Measurements from ENCODE around the gene MASP2. TPM values are rescaled to one million over a fixed set of nuclear protein-coding genes. Genes with fewer than 3 reads are reported as not detected.

MASP2 gene
- total and polyA plus RNA-seq, 9 of the 15 experiments (the other 6 are each of a cell fraction or from before 2014, with no cell fraction given) = 0.01 to 0.23 (median 0.06) TPM; not detected in 3

DNA sequence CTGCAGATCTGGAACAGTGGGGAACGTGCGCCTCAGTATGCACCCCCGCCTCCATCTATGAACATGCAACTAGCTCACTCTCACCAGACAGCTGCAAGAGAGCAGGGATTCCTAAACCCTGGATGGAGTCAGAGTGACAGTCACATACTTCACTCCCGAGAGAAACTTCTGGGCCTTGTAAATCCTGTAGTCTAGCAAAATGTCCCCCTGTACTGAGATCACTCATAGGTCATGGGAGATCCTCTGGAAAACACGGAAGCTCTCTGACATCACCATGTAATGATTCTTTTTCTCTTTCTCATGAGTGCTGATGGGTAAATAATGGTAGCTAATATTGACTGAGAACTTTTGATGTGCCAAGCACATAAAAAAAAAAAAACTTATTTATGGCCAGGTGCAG lies 57.9 kb downstream of the MASP2 start (continued):
- TF ChIP-seq, protein P1, sequence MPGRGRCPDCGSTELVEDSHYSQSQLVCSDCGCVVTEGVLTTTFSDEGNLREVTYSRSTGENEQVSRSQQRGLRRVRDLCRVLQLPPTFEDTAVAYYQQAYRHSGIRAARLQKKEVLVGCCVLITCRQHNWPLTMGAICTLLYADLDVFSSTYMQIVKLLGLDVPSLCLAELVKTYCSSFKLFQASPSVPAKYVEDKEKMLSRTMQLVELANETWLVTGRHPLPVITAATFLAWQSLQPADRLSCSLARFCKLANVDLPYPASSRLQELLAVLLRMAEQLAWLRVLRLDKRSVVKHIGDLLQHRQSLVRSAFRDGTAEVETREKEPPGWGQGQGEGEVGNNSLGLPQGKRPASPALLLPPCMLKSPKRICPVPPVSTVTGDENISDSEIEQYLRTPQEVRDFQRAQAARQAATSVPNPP (IDR thresholded peaks at IDR 0.05; ENCODE audit: borderline replicate concordance, insufficient read depth, insufficient read length) = no peak
- no peak for TF ChIP-seq POLR3A (IDR thresholded peaks at IDR 0.05; ENCODE audit: borderline replicate concordance, extremely low read depth, insufficient read depth, insufficient read length)
- TF ChIP-seq, protein P2, sequence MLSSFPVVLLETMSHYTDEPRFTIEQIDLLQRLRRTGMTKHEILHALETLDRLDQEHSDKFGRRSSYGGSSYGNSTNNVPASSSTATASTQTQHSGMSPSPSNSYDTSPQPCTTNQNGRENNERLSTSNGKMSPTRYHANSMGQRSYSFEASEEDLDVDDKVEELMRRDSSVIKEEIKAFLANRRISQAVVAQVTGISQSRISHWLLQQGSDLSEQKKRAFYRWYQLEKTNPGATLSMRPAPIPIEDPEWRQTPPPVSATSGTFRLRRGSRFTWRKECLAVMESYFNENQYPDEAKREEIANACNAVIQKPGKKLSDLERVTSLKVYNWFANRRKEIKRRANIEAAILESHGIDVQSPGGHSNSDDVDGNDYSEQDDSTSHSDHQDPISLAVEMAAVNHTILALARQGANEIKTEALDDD (IDR thresholded peaks at IDR 0.05) = no peak
- no peak for TF ChIP-seq RBBP5 (IDR thresholded peaks at IDR 0.05; ENCODE audit: borderline replicate concordance, insufficient read depth, low read length, poor library complexity, severe bottlenecking)
- TF ChIP-seq CHD4 (IDR thresholded peaks at IDR 0.05; ENCODE audit: insufficient read depth, insufficient replicate concordance, low read depth, low read length, poor library complexity, severe bottlenecking) = no peak
- no peak for TF ChIP-seq TAF7 (tag; IDR thresholded peaks at IDR 0.05)
- TF ChIP-seq CREB1 (IDR thresholded peaks at IDR 0.05) = no peak
- TF ChIP-seq CREB1 (CRISPR knock-in tag; IDR thresholded peaks at IDR 0.05) = no peak
